Occipital lobe (tissue), 2 donors: ENCODE data around the gene HIBADH. TPM values are rescaled to one million over a fixed set of nuclear protein-coding genes. Genes with fewer than 3 reads are reported as not detected.
"Not testable (repeated sequence)": the region's sequence is repeated elsewhere in the genome, so short reads cannot be mapped to it uniquely, and the experiment has no call there.

Source experiments
- DNase-seq: peaks from one replicate; lab custom pipeline; 2025; lab: John Stamatoyannopoulos, UW
- total RNA-seq: library from RNA; depleted of rRNA; stranded (reverse); fragments of >200 nt; gene quantifications from one replicate; pipeline ENCODE4 v1.2.3, GENCODE V29; 2014

Gene HIBADH
- total RNA-seq, 1 donor from 2014 or later, result 14.7 TPM

GRCh38 chr7:27549606-27550005 is 113.1 kb downstream of the HIBADH start:
- DNase-seq, result no peak

- no peak for DNase-seq
Measured at GRCh38 chr7:27548304-27548703, 114.4 kb downstream of the HIBADH start.

- DNase-seq, result no peak
Measured at GRCh38 chr7:27547401-27547800, 115.3 kb downstream of the HIBADH start.

- no peak for DNase-seq
Measured at GRCh38 chr7:27546610-27547009, 116.1 kb downstream of the HIBADH start.

GRCh38 chr7:27535795-27536194 is 126.9 kb downstream of the HIBADH start:
- DNase-seq, result no peak

GRCh38 chr7:27533652-27534081 is 129.0 kb downstream of the HIBADH start:
- no peak for DNase-seq

- no peak for DNase-seq
Measured at GRCh38 chr7:27532314-27532713, 130.4 kb downstream of the HIBADH start.

GRCh38 chr7:27527348-27527714 is 135.4 kb downstream of the HIBADH start:
- DNase-seq, result no peak

GRCh38 chr7:27526611-27527347 is 135.9 kb downstream of the HIBADH start:
- no peak for DNase-seq

GRCh38 chr7:27526131-27526530 is 136.6 kb downstream of the HIBADH start:
- no peak for DNase-seq

- DNase-seq, result no peak
Measured at GRCh38 chr7:27523321-27523720, 139.4 kb downstream of the HIBADH start.

GRCh38 chr7:27522566-27522965 is 140.1 kb downstream of the HIBADH start:
- no peak for DNase-seq

- DNase-seq, result no peak
Measured at GRCh38 chr7:27520815-27521790, 141.6 kb downstream of the HIBADH start.

- DNase-seq, result no peak
Measured at GRCh38 chr7:27519793-27520469, 142.8 kb downstream of the HIBADH start.

GRCh38 chr7:27518561-27519350 is 143.9 kb downstream of the HIBADH start:
- DNase-seq, result no peak

GRCh38 chr7:27516421-27516820 is 146.3 kb downstream of the HIBADH start:
- no peak for DNase-seq

- DNase-seq, result no peak
Measured at GRCh38 chr7:27515933-27516332, 146.8 kb downstream of the HIBADH start.

GRCh38 chr7:27514861-27515260 is 147.8 kb downstream of the HIBADH start:
- no peak for DNase-seq

GRCh38 chr7:27513885-27514284 is 148.8 kb downstream of the HIBADH start:
- DNase-seq, result no peak

- DNase-seq, result not testable (repeated sequence)
Measured at GRCh38 chr7:27511370-27511769, 151.3 kb downstream of the HIBADH start.

- no peak for DNase-seq
Measured at GRCh38 chr7:27510541-27510940, 152.1 kb downstream of the HIBADH start.
